ENCODE results near the gene F2. TPM values are rescaled to one million over a fixed set of nuclear protein-coding genes. Genes with fewer than 3 reads are reported as not detected.

F2 gene
- total and polyA plus RNA-seq, 2 donors (not counting 1 experiment from before 2014, with no cell fraction given), result not detected

GRCh38 chr11:46690702-46691101, 28.3 kb upstream of the F2 start:
- POLR2A ChIA-PET, result no interaction called here
- Histone ChIP-seq H3K4me3 (ENCODE audit: control extremely low read depth in 1 of 5, extremely low read depth in 1 of 5, insufficient read depth in 1 of 5, low read depth in 2 of 5, low read length in 4 of 5) (no peak overlapping the region), H3K27me3 (replicated peaks in 1 of 4; ENCODE audit: control extremely low read depth in 1 of 4, control insufficient read depth in 3 of 4, insufficient read depth in 4 of 4, low read length in 3 of 4) (no peaks in the 10 kb centered on the region), H4K20me1 (ENCODE audit: control insufficient read depth, insufficient read depth, low read length, poor library complexity, severe bottlenecking) (peaks cover 27% of the 10 kb centered on the region), H3K4me1 (ENCODE audit: control insufficient read depth in 2 of 2, insufficient read depth in 2 of 2, low read length in 2 of 2) (no peaks in the 10 kb centered on the region), H3K9ac (ENCODE audit: low read length) (no peak overlapping the region), H3K79me2 (ENCODE audit: control insufficient read depth, insufficient read depth, low read length) (peaks cover 38% of the 10 kb centered on the region), H3K36me3 (replicated peaks in 1 of 2; ENCODE audit: control extremely low read depth in 1 of 2, control insufficient read depth in 1 of 2, extremely low read depth in 1 of 2, insufficient read depth in 2 of 2, low read length in 1 of 2) (peaks cover 6 to 70% of the 10 kb centered on the region in 2 experiments), H3K4me2 (replicated peaks; ENCODE audit: low read depth, low read length, poor library complexity, severe bottlenecking) (no peak overlapping the region), H3K9me3 (ENCODE audit: control extremely low read depth in 1 of 3, control insufficient read depth in 2 of 3, insufficient read depth in 1 of 3, low read length in 2 of 3) (no peaks in the 10 kb centered on the region), H2AFZ (ENCODE audit: insufficient read depth, low read depth, low read length, poor library complexity, severe bottlenecking) (no peak overlapping the region), H3K27ac (ENCODE audit: low read length in 2 of 2) (no peak overlapping the region)
- no peak for DNase-seq
- H3K27ac Mint-ChIP-seq, result no peak overlapping the region
- H3K4me1 Mint-ChIP-seq, result peaks cover 2% of the 10 kb centered on the region
- CTCF ChIA-PET, result no interaction called here
- H3K4me3 Mint-ChIP-seq, result no peak overlapping the region
- no peaks in the 10 kb centered on the region for H3K9me3 Mint-ChIP-seq (ENCODE audit: insufficient read depth)
- no peaks in the 10 kb centered on the region for H3K27me3 Mint-ChIP-seq
- intact Hi-C loops (cut with micrococcal nuclease), result no loop called here
- no peak for ATAC-seq (ENCODE audit: low read depth)
- no peak for TF ChIP-seq EZH2 (IDR thresholded peaks at IDR 0.05; ENCODE audit: borderline replicate concordance, insufficient read depth, low read depth, low read length, poor library complexity, severe bottlenecking)
- no peak for TF ChIP-seq CTCF (IDR thresholded peaks at IDR 0.05)
- no CpG with 5 or more reads among the region's 1 CpG for WGBS (ENCODE audit: insufficient coverage)

- no peak overlapping the region for H3K4me2 ChIP-seq (replicated peaks; ENCODE audit: low read depth, low read length, poor library complexity, severe bottlenecking)
- Mint-ChIP-seq H3K27ac (no peak overlapping the region), H3K4me3 (no peak overlapping the region), H3K9me3 (ENCODE audit: insufficient read depth) (no peaks in the 10 kb centered on the region), H3K27me3 (no peaks in the 10 kb centered on the region), H3K4me1 (peaks cover 3% of the 10 kb centered on the region)
- ChIA-PET CTCF (no interaction called here), POLR2A (no interaction called here)
- no peak for DNase-seq
- peaks cover 55% of the 10 kb centered on the region for H3K79me2 ChIP-seq (ENCODE audit: control insufficient read depth, insufficient read depth, low read length)
- no peak overlapping the region for H3K9ac ChIP-seq (ENCODE audit: low read length)
- peaks cover 44% of the 10 kb centered on the region for H4K20me1 ChIP-seq (ENCODE audit: control insufficient read depth, insufficient read depth, low read length, poor library complexity, severe bottlenecking)
- H3K36me3 ChIP-seq (replicated peaks in 1 of 2; ENCODE audit: control extremely low read depth in 1 of 2, control insufficient read depth in 1 of 2, extremely low read depth in 1 of 2, insufficient read depth in 2 of 2, low read length in 1 of 2), result peaks cover 4 to 65% of the 10 kb centered on the region in 2 experiments
- peaks cover 0 to 1% of the 10 kb centered on the region in 2 donors for H3K4me1 ChIP-seq (ENCODE audit: control insufficient read depth in 2 of 2, insufficient read depth in 2 of 2, low read length in 2 of 2)
- H3K4me3 ChIP-seq (ENCODE audit: control extremely low read depth in 1 of 5, extremely low read depth in 1 of 5, insufficient read depth in 1 of 5, low read depth in 2 of 5, low read length in 4 of 5), result no peak overlapping the region
- no peaks in the 10 kb centered on the region for H3K9me3 ChIP-seq (ENCODE audit: control extremely low read depth in 1 of 3, control insufficient read depth in 2 of 3, insufficient read depth in 1 of 3, low read length in 2 of 3)
- TF ChIP-seq EZH2 (IDR thresholded peaks at IDR 0.05; ENCODE audit: borderline replicate concordance, insufficient read depth, low read depth, low read length, poor library complexity, severe bottlenecking) (no peak), CTCF (IDR thresholded peaks at IDR 0.05) (no peak)
- no peaks in the 10 kb centered on the region for H3K27me3 ChIP-seq (replicated peaks in 1 of 4; ENCODE audit: control extremely low read depth in 1 of 4, control insufficient read depth in 3 of 4, insufficient read depth in 4 of 4, low read length in 3 of 4)
- no peak overlapping the region for H2AFZ ChIP-seq (ENCODE audit: insufficient read depth, low read depth, low read length, poor library complexity, severe bottlenecking)
- 90% methylated on average over 4 of the region's 4 CpGs for WGBS (ENCODE audit: insufficient coverage)
- intact Hi-C loops (cut with micrococcal nuclease), result no loop called here
- H3K27ac ChIP-seq (ENCODE audit: low read length in 2 of 2), result no peak overlapping the region
- no peak for ATAC-seq (ENCODE audit: low read depth)
Observed at GRCh38 chr11:46692450-46692849, 26.6 kb upstream of the F2 start.

All from B cell (primary cell).